GM12891 (cell line): ENCODE measurements around the gene G0S2.

ENCODE experiments used
- POLR2A ChIP-seq: IDR thresholded peaks from 2 replicates; pipeline ENCODE4 v1.6.1; 2011; ENCODE audit warnings: low read depth, low read length, control low read depth
- SPI1 ChIP-seq: IDR thresholded peaks from 2 replicates; pipeline ENCODE4 v1.6.1; 2011; ENCODE audit warnings: low read depth, low read length, control low read depth

DNA sequence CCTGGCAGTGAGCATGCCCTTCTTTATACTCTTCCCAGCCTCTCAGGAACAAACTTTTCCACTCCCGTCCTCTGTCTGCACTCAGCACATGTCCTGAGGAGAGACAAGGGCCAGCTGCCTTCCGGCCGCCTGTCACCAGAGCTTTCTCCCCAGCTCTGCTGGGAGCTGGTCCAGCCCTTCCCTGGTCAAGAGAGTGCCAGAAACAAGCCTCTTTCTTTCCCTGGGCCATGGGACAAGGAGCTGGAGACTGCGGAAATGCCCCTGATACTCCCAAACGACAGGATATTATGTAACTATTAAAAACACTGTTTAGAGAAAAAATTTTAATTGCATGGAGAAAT lies 33.4 kb upstream of the G0S2 start:
- TF ChIP-seq POLR2A (no peak), SPI1 (no peak)
